ENCODE data around the gene TMEM151B.

The TMEM151B gene

DNA sequence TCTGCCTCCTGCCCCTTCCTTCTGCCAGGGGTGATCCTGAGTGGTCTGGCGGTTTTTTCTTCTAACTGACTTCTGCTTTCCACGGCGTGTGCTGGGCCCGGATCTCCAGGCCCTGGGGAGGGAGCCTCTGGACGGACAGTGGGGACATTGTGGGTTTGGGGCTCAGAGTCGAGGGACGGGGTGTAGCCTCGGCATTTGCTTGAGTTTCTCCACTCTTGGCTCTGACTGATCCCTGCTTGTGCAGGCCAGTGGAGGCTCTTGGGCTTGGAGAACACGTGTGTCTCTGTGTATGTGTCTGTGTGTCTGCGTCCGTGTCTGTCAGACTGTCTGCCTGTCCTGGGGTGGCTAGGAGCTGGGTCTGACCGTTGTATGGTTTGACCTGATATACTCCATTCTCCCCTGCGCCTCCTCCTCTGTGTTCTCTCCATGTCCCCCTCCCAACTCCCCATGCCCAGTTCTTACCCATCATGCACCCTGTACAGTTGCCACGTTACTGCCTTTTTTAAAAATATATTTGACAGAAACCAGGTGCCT is 36.6 kb upstream of the TMEM151B start:
- no peak for DNase-seq

DNA sequence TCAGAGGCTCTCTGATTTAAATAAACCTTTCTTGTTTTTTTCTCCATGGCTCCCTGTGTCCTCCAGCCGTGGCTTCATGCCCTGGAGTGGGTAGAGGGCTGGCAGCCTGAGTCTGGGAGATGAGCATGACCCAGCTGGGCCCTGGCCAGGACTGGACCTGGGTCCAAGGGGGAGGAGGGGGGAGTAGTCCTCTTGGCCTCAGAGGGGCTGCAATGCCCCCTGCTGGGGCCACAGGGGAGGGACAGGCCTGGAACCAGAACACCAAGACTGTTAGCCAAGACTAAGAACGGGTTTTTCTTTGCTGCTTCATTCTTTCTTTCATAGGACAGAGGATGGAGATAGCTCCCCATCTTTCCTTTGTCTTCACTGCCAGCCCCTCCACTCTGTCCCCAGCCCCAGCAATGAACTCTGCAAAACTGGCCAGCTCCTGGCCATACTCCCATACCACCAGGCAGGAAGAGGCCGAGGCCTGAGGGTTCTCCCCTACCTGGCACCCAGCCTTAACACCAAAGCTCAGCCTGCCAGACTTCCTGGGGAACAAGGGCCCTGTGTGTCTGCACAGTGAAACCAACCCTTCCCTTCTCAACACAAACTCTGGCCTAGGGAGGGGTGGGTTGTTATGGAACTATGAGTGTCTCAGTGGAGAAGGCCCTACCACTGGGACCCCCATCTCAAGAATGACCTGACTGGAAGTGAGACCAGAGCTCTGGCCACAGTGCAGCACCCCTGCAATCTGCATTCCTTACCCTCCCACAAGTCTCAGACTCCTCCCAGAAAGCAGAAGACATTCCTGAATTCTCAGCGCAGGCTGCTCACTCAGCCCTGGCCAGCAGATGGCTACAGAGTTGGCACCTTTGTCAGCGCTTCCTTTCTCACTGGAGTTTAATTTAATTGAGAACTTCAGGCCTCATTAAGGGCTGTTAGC is 35.9 kb upstream of the TMEM151B start:
- DNase-seq = no peak

DNA sequence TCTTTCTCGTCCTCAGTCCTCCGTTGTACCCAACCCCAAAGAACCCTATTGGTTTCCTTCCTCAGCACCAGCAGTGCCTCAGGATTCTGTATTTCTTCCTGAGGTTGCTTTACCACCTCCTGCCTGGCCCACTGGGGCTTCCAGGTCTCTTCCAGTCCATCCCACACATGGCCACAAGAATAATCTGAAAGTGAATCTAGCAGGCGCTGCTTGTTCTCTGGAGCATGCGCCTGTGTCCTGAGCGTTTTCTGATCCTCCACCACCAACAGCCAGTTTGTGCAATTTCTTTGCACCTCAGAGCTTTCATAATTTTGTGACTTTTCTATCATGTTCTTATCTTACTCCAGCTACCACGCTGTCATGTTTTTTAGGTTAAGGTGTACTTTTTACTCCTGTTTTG is 35.0 kb upstream of the TMEM151B start:
- DNase-seq = no peak

DNA sequence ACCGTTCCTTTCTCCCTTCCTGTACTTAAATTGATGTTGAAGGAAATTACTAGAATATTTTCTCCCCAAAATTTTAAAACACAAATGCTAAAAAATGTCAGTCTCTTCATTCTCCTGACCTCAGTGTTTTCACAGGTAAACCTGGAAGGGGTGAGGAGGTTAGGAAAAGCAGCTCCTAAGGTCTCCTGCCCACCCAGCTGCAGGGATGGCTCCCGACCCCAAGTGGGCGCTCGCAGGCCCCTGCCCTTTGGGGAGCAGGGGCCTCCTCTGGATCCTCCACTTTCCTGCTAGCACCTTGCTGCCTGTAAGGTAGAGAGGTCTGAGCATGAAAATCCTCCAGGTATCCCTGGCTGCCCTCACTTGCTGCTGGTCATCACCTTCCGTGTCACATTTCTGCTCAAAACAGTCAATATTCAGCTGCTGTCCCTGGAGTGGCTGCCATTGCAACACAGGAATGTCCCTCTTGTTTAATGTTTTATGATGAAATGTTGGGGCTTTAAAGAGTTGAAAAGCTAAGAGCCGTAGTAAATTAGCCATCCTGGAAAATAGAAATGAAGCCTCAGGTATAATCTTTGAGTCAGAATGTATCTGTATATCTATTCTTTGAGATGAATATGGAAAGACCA is 34.2 kb upstream of the TMEM151B start:
- DNase-seq = no peak

DNA sequence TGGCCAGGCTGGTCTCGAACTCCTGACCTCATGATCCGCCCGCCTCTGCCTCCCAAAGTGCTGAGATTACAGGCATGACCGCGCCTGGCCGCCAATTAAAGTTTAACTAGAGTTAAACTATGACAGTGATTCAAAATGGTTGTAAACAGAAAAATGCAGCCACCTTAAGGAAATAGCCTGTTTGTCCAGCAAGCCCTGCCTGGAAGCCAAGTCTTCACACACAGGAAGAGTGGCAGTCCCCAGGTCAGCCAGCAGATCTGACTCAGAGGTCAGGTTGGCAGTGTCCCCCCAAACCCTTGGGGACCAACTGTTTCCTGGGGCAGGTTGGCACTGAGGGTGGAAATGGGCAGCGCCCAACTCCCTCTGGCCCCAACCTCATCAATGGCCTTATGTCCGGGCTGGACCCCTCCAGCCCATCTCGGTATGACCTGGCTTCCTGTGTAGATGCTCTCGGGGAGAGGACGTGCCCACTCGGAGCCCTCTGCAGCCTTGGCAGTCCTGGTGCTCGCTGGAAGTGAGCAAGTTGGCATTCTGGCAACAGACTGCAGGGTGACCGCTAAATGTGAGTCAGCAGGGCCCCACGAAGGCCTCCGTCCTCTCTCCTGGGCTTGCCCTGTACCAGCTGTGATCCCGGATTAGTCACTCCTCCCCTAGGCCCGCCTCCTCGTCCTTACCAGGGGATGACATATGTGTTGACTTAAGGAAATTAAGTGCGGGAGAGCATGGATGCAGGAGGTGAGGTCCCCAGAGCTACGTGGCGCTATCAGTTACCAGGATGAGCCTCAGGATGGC is 33.0 kb upstream of the TMEM151B start:
- peak; percentile 71 for DNase-seq

DNA sequence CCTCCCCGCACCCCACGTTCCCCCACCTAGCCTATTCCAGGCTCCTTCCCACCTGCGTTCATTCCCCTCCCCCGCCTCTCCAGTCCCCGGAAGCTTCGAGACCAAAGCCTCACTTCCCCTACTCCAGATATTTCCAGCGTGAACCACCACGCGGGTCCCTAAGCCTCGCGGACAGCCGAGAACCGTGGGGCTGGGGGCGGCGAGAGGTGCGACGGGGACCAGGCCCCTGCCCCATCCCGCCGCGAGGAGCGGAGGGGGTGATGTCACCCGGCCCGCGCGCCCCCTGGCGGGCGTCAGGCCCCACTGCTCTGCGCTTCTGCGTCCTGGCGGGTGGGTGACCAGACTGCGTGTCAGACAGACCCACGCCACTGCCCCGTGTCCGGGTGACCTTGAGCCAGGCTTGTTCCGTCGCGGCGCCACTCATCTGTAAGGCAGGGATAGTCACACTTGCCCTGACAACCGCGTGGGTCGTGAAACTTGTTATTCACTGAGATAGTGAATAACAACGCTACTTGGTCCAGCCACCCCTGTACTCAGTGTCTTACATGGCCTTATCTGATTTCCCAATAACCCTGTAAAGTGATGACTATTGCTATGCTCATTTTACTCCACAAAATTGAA is 32.3 kb upstream of the TMEM151B start:
- DNase-seq = peak; percentile 81

DNA sequence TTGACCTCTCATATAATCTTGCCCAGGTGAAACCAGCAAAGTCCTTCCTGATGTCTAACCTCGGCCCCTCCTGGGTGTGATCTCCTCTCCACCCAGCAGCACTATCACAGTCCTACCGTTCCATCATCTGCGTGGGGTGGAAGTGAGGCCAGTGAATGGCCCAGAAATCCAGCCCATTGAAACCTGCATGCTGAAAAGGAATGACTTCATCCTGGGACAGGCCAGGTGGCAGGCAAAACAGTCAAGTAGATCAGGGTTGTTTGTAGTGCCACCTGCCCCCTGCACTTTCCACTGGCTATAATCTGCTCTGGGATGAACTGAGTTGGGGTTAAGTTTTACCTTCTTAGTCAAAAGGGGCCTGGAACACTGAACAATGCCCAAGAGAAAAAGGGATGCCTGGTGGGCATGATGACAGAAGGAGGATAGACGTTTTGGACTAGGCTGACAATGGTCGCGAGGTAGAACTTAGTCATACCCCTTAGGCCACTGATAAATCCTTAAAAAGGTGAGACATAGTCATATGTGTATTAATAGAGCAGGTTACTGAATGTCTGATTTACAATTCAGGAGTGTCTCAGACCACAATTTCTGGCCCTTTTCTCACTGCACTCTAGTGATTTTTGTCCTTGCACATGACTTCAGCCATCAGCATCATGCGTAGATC is 31.4 kb upstream of the TMEM151B start:
- no peak for DNase-seq

DNA sequence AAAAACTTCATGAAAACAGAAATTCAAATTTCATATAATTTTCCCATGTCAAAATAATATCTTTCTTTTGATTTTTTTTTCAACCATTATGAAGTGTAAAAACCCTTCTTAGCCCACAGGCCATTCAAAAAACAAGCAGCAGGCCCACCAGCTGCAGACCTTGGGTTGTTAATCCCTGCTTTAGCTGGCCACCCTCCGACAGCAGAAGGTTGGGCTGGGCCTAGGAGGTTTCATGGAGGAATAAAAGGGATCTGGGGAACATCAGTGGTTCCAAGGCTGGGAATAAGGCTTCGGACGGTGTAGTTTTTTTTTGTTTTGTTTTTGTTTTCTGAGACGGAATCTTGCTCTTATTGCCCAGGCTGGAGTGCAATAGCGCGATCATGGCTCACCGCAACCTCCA is 26.9 kb upstream of the TMEM151B start:
- no peak for DNase-seq

DNA sequence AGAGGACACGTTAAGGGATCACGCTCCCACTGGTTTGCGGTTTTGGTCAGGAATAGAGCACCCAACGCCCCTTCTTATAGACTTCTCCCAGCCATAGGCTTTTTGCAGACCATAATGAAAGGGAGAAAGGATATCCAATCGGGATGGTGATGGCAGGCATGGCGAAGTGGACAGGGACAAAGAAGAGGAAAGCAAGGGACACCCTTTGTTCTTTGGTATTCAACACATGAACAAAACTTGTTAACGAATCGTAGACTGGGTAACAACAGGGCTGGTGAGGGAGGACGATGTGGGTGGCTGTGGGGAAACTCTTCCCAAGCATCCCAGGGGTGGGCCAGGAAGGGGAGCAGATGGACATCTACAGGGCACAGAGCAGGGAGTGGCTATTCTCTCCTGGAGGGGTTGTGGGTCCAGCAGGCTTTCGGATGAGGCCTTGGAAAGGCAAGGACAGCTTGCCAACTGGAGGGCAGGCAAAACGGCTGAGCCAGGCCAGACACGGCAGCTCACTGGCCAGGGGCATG is 24.8 kb upstream of the TMEM151B start:
- DNase-seq = no peak

DNA sequence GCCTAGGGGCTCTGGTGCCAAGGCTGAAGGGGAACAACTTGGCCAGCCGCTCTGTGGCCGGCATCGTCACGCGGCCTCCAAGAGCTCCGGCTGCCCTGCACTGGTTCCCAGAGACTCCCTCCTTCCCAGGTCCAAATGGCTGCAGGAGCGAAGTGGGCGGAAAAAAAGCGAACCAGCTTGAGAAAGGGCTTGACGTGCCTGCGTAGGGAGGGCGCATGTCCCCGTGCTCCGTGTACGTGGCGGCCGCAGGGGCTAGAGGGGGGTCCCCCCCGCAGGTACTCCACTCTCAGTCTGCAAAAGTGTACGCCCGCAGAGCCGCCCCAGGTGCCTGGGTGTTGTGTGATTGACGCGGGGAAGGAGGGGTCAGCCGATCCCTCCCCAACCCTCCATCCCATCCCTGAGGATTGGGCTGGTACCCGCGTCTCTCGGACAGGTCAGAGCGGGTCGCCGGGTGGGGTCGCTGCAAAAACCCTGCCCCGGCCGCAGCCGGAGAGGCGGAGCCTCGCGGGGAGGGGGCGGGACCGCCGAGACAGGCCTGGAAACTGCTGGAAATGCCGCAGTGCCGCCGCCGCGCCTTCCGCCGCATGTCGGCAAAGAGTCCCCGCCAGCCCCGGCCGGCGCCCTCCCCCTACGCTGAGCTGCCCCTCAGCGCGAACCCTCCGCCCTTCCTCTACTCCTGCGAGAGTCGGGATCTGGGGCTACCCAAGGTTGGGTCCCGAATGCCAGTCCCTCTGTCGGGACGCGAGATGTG is 24.2 kb upstream of the TMEM151B start:
- DNase-seq = peak; percentile 84

DNA sequence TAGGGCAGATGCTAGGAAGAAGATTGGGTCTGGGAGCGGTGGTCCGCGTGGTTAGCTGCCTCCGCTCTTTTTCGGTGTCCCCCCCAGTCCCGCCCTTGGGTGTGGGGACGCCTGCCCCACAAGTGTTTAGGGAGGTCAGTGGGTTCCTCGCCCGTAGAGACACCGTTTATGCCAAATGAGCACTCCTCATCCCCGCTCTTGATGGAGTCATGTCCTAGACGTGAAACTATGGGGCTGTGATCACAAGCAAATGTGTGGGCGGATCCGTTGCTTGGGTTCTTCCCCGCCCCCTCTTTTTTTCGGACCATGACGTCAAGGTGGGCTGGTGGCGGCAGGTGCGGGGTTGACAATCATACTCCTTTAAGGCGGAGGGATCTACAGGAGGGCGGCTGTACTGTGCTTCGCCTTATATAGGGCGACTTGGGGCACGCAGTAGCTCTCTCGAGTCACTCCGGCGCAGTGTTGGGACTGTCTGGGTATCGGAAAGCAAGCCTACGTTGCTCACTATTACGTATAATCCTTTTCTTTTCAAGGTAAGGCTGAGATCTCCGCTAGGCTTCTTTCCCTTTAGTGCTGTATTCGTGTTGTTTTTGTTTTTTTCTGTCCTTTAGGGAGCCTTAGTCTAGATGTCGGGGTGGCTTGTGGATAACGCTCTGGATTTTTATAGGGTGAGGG is 23.4 kb upstream of the TMEM151B start, which contains the start of gene HSP90AB1:
Gene HSP90AB1 (plus strand): TSS at position 439 of the 675 bp plus-strand sequence. CDS start 1,529 bp downstream, outside the sequence.
- DNase-seq = peak; percentile 95

DNA sequence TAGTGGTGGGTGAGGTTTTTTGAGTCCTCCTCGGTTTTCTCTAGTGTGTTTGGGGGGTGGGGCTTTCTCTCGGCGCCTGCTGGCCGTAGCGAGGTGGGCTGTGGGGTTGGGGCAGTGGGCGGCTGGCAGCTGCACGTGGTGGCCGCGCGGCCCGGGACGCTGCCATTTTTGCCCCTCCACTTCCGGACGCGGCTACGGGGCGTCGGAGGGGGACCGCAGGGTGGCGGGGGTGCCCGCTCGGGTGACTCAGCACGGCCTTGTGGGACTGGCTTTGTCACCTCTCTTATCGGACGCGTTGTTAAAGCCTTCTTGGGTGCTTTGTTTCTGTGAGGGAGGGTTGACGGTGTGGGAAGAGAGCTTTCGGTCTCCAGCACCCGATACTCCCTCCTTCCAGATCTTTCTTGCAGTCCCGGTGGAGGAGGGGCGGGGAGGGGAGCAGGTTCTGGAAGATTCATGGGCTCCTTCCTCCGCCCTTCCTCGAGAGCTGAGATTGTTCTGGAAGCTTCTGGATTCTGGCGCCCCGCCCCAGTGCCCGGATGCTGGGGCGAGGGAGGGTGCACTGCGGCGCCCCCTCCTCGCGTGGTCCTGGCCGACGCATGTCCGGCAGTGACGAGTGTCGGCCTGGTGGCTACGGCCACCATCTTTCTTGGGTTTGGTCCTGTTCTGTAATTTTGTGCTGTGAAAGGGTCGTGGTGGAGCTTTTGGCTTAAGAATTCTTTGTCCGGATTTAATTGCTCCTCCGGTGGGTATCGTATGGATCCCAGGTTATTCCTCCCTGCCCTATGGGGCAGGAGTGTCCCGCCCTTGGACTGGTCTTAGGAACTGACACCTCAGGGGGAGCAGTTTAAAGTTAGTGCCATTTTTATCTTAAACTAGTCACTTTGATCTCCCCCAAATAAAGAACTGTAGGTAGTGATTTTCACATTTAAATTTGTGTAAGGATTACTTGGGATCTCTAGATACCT is 22.6 kb upstream of the TMEM151B start:
- DNase-seq = peak; percentile 94

DNA sequence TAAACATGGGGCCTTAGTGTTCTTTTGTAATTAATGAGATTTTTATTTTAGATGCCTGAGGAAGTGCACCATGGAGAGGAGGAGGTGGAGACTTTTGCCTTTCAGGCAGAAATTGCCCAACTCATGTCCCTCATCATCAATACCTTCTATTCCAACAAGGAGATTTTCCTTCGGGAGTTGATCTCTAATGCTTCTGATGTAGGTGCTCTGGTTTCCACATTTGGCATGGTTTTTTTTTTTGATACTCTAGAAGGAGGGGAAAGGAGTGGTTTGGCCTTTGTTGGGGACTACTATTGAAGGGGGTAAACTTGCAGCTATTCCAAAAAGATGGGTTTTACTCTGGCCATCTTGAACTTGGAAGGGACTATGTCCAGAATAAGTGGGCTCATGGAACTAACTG is 21.7 kb upstream of the TMEM151B start:
- DNase-seq = no peak

DNA sequence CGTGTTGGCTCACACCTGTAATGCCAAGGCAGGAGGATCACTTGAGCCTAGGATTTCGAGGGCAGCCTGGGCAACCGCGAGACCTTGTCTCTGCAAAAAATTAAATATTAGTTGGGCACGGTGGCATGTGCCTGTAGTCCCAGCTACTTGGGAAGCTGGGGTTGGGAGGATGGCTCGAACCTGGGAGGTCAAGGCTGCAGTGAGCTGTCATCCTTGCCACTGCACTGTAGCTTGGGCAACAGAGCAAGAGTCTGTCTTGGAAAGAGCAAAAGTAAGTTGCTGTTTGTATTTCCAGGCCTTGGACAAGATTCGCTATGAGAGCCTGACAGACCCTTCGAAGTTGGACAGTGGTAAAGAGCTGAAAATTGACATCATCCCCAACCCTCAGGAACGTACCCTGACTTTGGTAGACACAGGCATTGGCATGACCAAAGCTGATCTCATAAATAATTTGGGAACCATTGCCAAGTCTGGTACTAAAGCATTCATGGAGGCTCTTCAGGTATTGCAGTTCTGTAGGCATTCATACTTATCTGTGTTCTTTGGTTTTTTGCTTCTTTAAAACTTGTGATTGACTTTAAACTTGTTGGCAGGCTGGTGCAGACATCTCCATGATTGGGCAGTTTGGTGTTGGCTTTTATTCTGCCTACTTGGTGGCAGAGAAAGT is 21.0 kb upstream of the TMEM151B start:
- DNase-seq = no peak

DNA sequence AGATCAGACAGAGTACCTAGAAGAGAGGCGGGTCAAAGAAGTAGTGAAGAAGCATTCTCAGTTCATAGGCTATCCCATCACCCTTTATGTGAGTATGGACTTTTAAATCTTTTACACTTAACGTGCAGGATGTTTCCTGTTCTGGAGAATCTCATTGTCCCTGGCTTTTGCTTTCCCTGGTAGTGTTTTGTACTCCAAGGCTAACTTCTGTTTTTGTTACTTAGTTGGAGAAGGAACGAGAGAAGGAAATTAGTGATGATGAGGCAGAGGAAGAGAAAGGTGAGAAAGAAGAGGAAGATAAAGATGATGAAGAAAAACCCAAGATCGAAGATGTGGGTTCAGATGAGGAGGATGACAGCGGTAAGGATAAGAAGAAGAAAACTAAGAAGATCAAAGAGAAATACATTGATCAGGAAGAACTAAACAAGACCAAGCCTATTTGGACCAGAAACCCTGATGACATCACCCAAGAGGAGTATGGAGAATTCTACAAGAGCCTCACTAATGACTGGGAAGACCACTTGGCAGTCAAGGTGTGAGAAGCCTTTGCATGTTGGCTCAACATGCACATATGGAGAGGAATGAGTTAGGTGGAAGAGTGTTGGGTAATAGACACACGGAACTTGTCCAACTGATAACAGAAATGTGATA is 20.1 kb upstream of the TMEM151B start:
- no peak for DNase-seq

DNA sequence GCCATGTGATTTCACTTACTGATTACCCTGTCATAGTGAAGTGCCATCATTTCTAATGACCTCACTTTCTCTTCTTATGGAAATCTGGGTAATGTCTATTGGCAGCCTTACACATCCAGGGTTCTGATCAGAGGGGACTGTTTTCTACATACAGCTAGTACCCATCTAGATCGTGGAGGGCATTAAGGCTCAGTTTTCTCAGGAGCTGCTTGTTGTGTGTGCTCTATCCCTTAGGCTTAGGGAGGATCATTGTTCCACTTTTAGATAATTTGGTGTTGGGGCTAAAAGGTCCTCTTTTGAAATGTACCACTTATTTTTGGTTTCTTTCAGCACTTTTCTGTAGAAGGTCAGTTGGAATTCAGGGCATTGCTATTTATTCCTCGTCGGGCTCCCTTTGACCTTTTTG is 19.5 kb upstream of the TMEM151B start:
- DNase-seq = no peak

DNA sequence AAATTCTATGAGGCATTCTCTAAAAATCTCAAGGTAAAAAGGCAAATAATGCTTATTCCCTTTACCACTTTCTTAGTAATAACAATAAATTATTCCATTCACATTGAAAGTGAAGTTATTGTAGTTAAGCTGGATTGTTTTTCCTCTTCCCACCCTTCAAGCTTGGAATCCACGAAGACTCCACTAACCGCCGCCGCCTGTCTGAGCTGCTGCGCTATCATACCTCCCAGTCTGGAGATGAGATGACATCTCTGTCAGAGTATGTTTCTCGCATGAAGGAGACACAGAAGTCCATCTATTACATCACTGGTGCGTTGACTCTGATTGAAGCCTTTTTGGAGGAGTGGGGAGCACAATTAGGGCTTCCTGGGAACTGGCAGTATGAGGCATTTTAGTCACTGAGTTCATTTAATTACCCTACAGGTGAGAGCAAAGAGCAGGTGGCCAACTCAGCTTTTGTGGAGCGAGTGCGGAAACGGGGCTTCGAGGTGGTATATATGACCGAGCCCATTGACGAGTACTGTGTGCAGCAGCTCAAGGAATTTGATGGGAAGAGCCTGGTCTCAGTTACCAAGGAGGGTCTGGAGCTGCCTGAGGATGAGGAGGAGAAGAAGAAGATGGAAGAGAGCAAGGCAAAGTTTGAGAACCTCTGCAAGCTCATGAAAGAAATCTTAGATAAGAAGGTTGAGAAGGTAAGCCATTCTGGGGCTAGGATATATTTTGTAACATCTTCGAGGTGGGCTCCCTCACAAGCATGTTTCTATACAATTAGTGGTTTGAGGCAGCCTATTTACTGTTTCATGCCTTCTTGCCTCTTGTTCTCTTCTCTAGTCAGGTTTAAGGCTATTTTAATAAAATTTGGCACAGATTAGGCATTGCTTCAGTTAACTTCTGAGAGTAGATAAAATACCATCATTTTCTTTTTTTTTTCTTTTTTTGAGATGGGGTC is 18.4 kb upstream of the TMEM151B start:
- no peak for DNase-seq
